Stimulated activated CD8-positive, alpha-beta memory T cell treated with anti-CD3 and anti-CD28 coated beads, Interleukin-7, amount 100 ng/mL, for 24 hours (primary cell): ENCODE data around the gene FEM1C.

Experiments used
- DNase-seq: peaks from one replicate; pipeline ENCODE4 v3.0.0-alpha.2; 2020; ENCODE audit warnings: low read depth

Gene FEM1C

DNA sequence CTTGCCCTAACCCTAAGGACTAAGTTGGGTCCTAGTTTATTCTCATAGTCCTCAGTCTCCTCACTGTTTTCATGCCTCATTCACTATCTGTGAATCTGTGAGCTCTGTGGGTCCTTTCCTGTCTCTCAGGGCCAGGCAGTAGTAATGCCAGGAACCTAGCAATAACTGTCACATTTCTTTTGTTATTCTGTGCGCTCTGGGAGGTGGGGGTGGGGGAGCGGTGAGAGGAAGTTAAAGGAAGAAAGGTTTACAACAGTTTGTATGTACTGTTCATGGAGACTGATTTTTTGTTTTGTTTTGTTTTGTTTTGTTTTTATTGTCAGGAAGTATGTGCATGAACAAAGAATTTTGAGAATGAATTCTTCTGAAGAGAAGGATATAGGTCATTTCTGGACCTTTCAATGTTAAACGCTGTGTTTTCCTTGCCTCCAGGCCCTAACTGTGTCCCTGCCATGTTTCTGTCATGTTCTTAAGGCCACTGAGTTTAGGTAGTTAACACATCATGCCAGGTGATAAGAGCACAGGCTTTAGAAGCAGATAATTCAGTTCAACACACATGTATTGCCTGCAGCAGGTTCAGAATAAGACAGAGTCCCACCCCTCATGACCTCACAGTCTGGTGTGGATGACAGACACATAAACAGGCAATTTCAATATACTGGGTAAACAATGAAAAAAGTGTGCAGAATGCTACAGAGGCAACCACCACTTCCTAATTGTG is 13.3 kb upstream of the FEM1C start:
- DNase-seq: no peak

DNA sequence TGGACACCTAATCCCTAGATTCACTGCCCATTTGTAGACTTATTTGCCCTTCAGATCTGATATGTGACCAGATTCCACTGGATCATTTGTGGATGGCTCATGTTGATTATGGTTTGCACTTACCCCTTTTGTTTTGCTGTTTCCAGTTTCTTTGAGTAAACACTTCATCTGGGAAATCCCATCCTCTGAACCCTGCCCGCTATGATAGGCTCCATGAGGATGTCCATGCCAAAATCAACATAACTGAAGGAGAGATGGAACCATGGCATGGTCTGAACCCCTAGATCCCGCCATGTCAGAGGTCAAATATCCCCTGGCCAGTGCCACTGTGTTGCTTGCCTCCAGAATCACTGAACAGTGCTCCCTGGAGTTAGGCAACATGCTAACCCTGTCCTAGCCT is 11.7 kb upstream of the FEM1C start:
- DNase-seq: no peak

DNA sequence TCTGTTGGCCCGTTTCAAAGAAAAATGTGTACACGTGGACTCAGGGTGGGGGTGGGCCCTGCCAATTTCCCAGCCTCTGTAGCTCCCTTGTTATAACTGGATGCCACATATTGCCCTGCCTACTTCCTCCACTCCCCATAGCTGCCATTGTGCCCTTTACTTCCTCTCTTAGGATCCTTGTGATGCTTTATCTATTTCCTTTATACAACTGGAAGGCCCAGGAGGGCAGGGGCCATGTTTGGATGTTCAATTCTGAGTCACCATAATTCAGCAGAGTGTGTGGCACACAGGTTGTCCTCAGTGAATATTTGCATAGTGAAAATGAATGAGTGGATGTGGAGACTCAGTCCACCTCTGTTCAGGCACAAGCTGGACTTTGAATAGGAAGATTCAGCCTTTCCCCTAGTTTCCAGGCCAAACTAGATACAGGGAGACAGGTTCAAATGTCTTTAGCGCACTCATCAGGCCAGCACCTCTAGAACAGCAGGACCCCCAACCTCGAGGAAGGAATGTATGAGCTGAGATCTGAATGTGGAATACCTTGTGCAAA is 10.6 kb upstream of the FEM1C start:
- DNase-seq: no peak

DNA sequence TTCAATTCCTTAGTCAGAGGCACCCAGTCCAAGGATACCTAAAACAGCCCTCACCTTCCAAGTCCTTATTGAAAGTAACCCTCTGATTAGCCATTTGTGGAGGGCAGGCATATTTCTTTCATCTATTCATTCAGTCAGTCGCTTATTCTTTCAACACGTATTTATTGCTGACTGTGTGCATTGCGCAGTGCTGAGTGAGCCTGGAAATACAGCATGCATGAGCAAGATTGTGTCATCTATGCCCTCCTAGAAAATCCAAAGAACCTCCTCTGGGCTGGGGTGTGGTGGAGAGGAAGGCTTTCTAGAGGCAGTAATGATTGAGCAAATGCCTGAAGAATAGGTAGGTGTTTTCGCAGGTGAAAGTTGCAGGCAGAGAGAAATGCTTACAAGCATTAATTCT is 8.5 kb upstream of the FEM1C start:
- no peak for DNase-seq

DNA sequence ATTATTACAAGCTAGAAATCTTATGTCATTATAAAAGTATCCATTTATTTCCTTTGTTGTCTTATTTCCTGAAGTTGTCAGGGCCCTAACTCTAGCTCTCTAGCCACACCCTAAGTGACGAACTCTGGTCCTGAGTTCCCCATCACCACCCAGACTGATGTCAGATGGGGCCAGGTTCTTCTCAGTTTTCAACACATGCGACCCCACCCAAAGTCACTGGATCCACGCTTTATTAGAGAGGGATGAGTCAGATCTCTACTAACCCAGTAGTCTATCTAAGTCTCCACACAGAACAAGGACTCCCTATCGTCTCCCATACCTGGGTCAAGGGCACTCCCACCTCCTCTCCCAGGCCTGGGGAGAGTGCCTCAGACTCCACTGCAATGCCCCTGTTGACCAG is 6.8 kb upstream of the FEM1C start:
- no peak for DNase-seq

GRCh38 chr5:115549154-115549553 is 4.6 kb upstream of the FEM1C start:
- no peak for DNase-seq

- no peak for DNase-seq
These were observed 4.1 kb upstream of the FEM1C start for GRCh38 chr5:115548683-115549082.

DNA sequence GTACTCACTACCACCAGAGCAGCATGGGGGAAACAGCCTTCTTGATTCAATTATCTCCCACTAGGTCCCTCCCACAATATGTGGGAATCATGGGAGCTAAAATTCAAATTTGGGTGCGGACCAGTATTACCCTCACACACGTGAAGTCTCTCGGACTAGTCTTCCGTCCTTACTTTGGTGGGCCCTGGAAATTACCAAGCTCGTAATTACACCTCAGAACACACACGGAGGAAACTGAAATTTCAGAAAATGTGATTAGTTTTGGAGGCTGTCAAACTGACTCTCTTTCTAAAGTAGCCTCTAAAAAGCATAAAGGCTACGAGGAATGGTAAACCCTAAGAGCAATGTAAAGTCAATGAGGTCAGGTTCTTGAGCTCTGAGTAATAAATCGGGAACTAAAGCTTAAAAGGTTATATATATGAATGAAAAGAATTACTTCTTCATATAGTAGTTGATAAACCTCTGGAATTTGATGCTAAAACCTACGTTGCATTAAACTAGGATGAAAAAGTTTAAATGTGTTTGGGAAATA is 842 bp upstream of the FEM1C start:
- DNase-seq: no peak

GRCh38 chr5:115544043-115544435 is 536 bp downstream of the FEM1C start:
- peak; percentile 21 for DNase-seq

GRCh38 chr5:115543365-115544042 is 1.1 kb downstream of the FEM1C start:
- no peak for DNase-seq

DNA sequence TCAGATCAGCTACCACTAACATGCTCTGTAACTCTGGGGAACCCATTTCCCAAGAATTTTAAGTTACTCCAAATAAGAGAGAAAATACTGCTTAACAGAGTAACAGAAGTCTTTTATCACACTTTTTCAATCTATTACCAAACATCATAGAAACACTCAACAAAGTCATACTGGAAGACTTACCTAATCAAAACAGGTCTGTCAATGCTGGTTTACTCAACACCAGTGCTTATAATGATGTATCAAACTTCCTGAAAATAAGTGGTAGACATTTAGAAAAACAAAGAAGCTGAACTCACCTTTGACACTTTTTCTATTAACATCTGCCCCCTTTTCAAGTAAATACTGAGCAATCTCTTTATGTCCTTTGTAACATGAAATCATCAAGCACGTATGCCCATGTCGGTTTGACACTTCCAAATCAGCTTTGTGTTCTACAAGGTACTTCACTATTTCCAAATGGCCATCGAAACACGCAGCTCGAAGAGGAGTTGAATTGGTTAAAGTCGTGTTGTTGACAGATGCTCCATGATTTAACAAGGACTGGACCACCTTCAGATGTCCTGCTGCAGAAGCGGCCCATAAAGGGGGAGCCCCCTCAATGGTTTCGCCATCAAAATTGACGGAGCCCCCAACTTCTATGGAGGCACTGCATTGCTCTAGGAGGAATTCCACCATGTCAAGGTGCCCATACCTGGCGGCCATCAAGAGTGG is 1.8 kb downstream of the FEM1C start:
- DNase-seq: no peak

DNA sequence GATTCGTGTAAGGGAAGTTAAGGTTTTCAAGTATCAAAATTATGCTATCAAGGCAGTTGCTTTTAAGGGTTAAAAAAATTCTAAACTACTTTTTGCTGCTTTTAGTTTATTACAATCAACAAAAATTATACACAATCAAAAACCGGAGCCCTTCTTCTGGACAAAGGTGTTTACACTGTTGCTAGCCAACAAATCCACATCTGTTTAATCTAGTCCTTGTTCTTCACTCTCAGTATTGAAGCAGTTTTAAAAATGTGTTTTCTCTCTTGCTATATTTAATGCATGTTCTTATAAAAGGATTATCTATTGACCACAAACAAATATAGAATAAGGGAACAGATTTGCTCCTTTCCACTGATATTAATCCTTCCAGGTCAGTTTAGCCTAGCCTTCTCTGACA is 2.5 kb downstream of the FEM1C start:
- no peak for DNase-seq

DNA sequence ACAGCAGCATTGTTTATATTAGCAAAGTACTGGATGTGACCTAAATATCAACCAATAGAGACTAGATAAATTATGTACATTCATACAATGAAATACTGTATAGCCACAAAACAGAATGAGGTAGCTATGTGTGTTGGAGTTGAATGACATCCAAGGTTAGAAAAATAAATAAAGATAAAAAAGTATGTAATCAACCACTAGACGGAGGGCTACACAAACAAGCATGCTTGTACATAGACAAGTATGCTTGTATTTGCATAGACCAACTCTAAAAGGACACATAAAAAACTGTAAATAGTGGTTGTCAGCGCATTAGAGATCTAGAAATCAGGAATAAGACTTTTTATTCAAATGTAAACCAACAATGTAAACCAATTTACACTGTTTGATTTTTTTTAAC is 3.0 kb downstream of the FEM1C start:
- DNase-seq: no peak

- no peak for DNase-seq
These were observed 9.0 kb downstream of the FEM1C start for GRCh38 chr5:115535479-115536035.

DNA sequence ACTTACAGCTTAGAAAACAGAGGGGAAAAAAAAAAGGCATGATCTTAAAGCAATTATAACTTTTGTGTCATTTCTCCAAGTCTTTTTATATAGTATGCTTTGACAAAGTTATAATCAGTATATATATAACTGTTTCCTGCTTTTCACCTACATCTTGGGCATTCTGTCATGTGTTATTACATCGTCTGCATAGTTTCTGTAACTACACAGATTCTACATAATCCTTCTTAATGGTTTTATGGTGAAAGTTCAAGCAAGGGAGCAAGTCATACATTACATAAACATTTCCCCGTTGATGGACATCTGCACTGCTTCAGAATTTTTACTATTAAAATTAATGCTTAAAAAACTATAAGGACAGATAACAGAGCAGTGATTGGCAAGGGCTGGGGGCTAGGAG is 12.1 kb downstream of the FEM1C start:
- DNase-seq: no peak

DNA sequence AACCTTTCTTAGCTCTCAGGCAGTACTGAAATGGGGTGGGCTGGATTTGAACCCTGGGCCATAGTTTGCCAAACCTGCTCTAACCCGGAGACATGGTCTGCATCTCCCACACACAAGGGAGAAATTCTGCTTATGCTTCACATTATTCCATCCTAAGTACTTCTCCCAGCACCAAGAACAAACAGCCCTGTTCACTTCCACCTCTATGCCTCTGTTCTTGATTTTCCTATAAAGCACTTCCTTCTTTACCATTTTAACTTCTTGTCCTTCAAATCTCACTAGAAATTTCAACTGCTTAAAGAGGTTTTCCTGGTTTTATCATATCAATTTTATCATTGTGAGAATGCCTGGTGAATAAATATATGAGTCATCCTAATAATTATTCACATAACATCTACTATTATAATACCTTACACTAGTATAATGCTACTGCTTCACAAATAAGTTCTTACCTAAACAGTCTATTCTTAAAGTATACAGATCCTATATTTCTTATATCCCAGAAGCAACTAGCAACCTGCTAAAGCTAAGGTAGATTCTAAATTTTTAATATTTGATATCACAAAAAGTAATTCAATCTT is 12.7 kb downstream of the FEM1C start:
- no peak for DNase-seq

- no peak for DNase-seq
These were observed 13.2 kb downstream of the FEM1C start for GRCh38 chr5:115531380-115531779.

DNA sequence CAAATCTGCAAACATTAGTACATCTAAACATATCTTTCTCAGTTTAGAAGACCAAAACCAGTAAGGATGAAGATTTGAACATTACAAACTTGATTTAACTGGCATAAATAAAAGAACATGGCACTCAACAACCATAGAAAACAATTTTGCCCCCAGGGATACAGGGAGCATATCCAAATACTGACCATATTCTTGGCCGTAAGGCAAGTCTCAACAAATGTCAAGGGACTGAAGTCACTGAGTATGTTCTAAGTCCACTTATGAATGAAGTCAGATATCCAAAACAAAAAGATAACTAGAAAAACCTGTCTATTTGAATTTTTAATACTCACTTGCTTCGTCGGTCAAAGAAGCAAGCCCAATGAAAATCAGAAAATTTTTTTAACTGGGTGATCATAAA is 14.1 kb downstream of the FEM1C start:
- no peak for DNase-seq

DNA sequence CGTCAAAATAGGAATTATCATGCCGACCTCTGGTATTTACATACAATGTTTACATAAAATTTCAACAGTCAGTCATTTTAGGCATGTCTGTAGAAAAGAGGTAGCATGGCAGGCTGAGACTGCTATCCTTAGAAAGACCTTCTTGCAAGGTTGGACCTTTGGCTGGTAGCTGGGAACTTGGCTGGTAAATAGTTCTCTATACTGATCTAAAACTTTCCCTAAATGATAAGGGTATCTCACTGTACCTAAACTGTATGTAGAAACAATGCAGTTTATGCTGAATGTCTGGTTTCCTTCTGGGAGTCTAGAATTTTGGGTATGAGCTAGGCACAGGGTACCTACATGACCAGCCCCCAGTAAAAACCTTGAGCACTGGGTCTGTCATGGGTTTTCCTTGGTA is 18.0 kb downstream of the FEM1C start:
- no peak for DNase-seq

- DNase-seq: no peak
These were observed 20.3 kb downstream of the FEM1C start for GRCh38 chr5:115524199-115524847.

GRCh38 chr5:115522832-115523403 is 21.7 kb downstream of the FEM1C start:
- no peak for DNase-seq
